EH (cell line): Measurements from ENCODE around the gene CRTC3.
A peak's percentile ranks its signal among the peaks of the same experiment; 100 is the strongest.
"Not testable (repeated sequence)": the region's sequence is repeated elsewhere in the genome, so short reads cannot be mapped to it uniquely, and the experiment has no call there.

Experiments
- DNase-seq: peaks from one replicate; pipeline ENCODE4 v3.0.0-alpha.2; 2015; ENCODE audit warnings: low read depth

Gene CRTC3

GRCh38 chr15:90529371-90530249 is at the start of gene CRTC3:
CRTC3 (plus strand) TSS chr15:90529923; CDS start chr15:90530072, 149 bp downstream.
- peak; percentile 68 for DNase-seq

GRCh38 chr15:90481023-90481422 is 48.7 kb upstream of the CRTC3 start:
- peak; percentile 18 for DNase-seq

GRCh38 chr15:90482124-90483011 is 47.4 kb upstream of the CRTC3 start:
- peak; percentile 70 for DNase-seq

- DNase-seq = no peak
Measured at GRCh38 chr15:90483012-90483307, 46.8 kb upstream of the CRTC3 start.

- no peak for DNase-seq
Measured at GRCh38 chr15:90483637-90484036, 46.1 kb upstream of the CRTC3 start.

GRCh38 chr15:90487186-90487585 is 42.5 kb upstream of the CRTC3 start:
- DNase-seq = no peak

- no peak for DNase-seq
Measured at GRCh38 chr15:90489514-90489913, 40.2 kb upstream of the CRTC3 start.

GRCh38 chr15:90489944-90490343 is 39.8 kb upstream of the CRTC3 start:
- DNase-seq = no peak

- DNase-seq = no peak
Measured at GRCh38 chr15:90493647-90494046, 36.1 kb upstream of the CRTC3 start.

- no peak for DNase-seq
Measured at GRCh38 chr15:90495067-90495466, 34.7 kb upstream of the CRTC3 start.

- peak; percentile 23 for DNase-seq
Measured at GRCh38 chr15:90496791-90497190, 32.9 kb upstream of the CRTC3 start.

- DNase-seq = no peak
Measured at GRCh38 chr15:90497376-90497775, 32.3 kb upstream of the CRTC3 start.

- DNase-seq = no peak
Measured at GRCh38 chr15:90497912-90498311, 31.8 kb upstream of the CRTC3 start.

- DNase-seq = no peak
Measured at GRCh38 chr15:90500171-90500570, 29.6 kb upstream of the CRTC3 start.

GRCh38 chr15:90501898-90502297 is 27.8 kb upstream of the CRTC3 start:
- no peak for DNase-seq

- not testable (repeated sequence) for DNase-seq
Measured at GRCh38 chr15:90510781-90511180, 18.9 kb upstream of the CRTC3 start.

- DNase-seq = not testable (repeated sequence)
Measured at GRCh38 chr15:90511211-90511618, 18.5 kb upstream of the CRTC3 start.

GRCh38 chr15:90512276-90512675 is 17.4 kb upstream of the CRTC3 start:
- DNase-seq = no peak

- DNase-seq = no peak
Measured at GRCh38 chr15:90512981-90513380, 16.7 kb upstream of the CRTC3 start.

- no peak for DNase-seq
Measured at GRCh38 chr15:90513448-90513847, 16.3 kb upstream of the CRTC3 start.

GRCh38 chr15:90513893-90514292 is 15.8 kb upstream of the CRTC3 start:
- not testable (repeated sequence) for DNase-seq

GRCh38 chr15:90519688-90520087 is 10.0 kb upstream of the CRTC3 start:
- DNase-seq = peak; percentile 70

GRCh38 chr15:90520365-90520764 is 9.4 kb upstream of the CRTC3 start:
- DNase-seq = no peak
